HepG2 (cell line): ENCODE results near the gene ACAP1. TPM values are rescaled to one million over a fixed set of nuclear protein-coding genes. Genes with fewer than 3 reads are reported as not detected.
A peak's percentile ranks its signal among the peaks of the same experiment; 100 is the strongest.

Source experiments
- ATAC-seq: fragments of 200-7000 bp; cut with Tn5 transposase; 3 replicates; pipeline ENCODE4 v1.9.1; 2020; ENCODE audit warnings: mild to moderate bottlenecking, moderate library complexity
- BruUV-seq: library from RNA; stranded (reverse); fragments of 400-500 nt; replicated peaks from 2 replicates; lab custom pipeline; 2021; lab: Mats Ljungman, UMichigan
- CTCF ChIA-PET: fragments of 300-600 bp; formaldehyde crosslinking; extraction: SDS; loops from one replicate; lab custom pipeline; 2021; ENCODE audit warnings: low total read pairs, inconsistent platforms, low intra/inter-chr PET ratio; lab: Yijun Ruan, JAX
- POLR2A ChIA-PET: fragments of 350-600 bp; sonication (Branson Sonifier 250); formaldehyde crosslinking; loops from one replicate; lab custom pipeline; 2020; ENCODE audit warnings: antibody characterized with exemption, inconsistent platforms; lab: Yijun Ruan, JAX
- DNase-seq: peaks from one replicate; pipeline ENCODE4 v3.0.0-alpha.2; 2015; ENCODE audit warnings: low spot score
- FAIRE-seq: peaks from 3 replicates; lab custom pipeline; 2011; peaks lifted over from hg19 to GRCh38; lab: Jason Lieb, UNC
- H2AFZ ChIP-seq: one replicate; pipeline ENCODE4 v1.6.1; 2011; ENCODE audit warnings: low read length, inconsistent platforms
- H3K27ac ChIP-seq: fragments of 300-600 bp; 3 replicates; pipeline ENCODE4 v1.8.0; 2011; ENCODE audit warnings: mixed run types, mild to moderate bottlenecking, mixed read lengths, low read length, inconsistent platforms; ENCODE audit not compliant: insufficient read depth; ENCODE audit errors: extremely low read length
- H3K27me3 ChIP-seq, 2 experiments: fragments of 200-600 bp in 1 of 2; 2 replicates in 1 of 2; 3 replicates in 1 of 2; pipeline versions ENCODE4 v1.6.0 to v1.8.0; 2011; ENCODE audit warnings: low read length in 2 of 2, mild to moderate bottlenecking in 2 of 2, moderate library complexity in 2 of 2, inconsistent platforms in 1 of 2; ENCODE audit not compliant: insufficient read depth in 2 of 2, control insufficient read depth in 1 of 2
- H3K36me3 ChIP-seq, 2 experiments: fragments of 200-600 bp in 1 of 2; replicated peaks in 1 of 2; 2 replicates in 1 of 2; 3 replicates in 1 of 2; pipeline versions ENCODE4 v1.5.1 to v1.8.0; 2011; ENCODE audit warnings: low read length in 2 of 2, inconsistent platforms in 1 of 2; ENCODE audit not compliant: insufficient read depth in 2 of 2, control insufficient read depth in 1 of 2
- H3K4me1 ChIP-seq: 2 replicates; pipeline ENCODE4 v1.5.1; 2012; ENCODE audit warnings: low read length, inconsistent platforms; ENCODE audit not compliant: insufficient read depth
- H3K4me2 ChIP-seq: 2 replicates; pipeline ENCODE4 v1.6.0; 2011; ENCODE audit warnings: low read depth, low read length, inconsistent platforms
- H3K4me3 ChIP-seq, 3 experiments: fragments of 200-600 bp in 1 of 3; sonication (generic), shearing (Covaris generic) in 1 of 3; replicated peaks in 1 of 3; 2 replicates each; pipeline ENCODE4 v1.5.1; 2011 to 2016; ENCODE audit warnings: low read length in 3 of 3, inconsistent platforms in 2 of 3, low read depth in 2 of 3, mild to moderate bottlenecking in 2 of 3, control low read depth in 1 of 3, mixed read lengths in 1 of 3; ENCODE audit not compliant: insufficient read depth in 1 of 3
- H3K79me2 ChIP-seq: one replicate; pipeline ENCODE4 v1.6.1; 2011; ENCODE audit warnings: low read length, inconsistent platforms; ENCODE audit not compliant: insufficient read depth
- H3K9ac ChIP-seq: 2 replicates; pipeline ENCODE4 v1.6.0; 2011; ENCODE audit warnings: mild to moderate bottlenecking, low read depth, low read length, inconsistent platforms; ENCODE audit not compliant: insufficient read depth
- H3K9me3 ChIP-seq: 2 replicates; pipeline ENCODE4 v1.5.1; 2012; ENCODE audit warnings: mild to moderate bottlenecking, low read length
- H4K20me1 ChIP-seq: 2 replicates; pipeline ENCODE4 v1.6.0; 2011; ENCODE audit warnings: inconsistent platforms, mild to moderate bottlenecking, low read length, moderate library complexity; ENCODE audit not compliant: insufficient read depth
- AGO2 ChIP-seq: fragments of 200-400 bp; formaldehyde crosslinking; optimal IDR thresholded peaks from 2 replicates; pipeline ENCODE3; 2017; ENCODE audit warnings: mild to moderate bottlenecking, low read depth, low read length, moderate library complexity
- ATRX ChIP-seq: sonication (generic); formaldehyde crosslinking; IDR thresholded peaks from 2 replicates; pipeline ENCODE4 v1.4.0; 2020; ENCODE audit warnings: missing genetic modification reagents, borderline replicate concordance
- MATR3 ChIP-seq: sonication (generic); formaldehyde crosslinking; IDR thresholded peaks from 2 replicates; pipeline ENCODE4 v1.4.0; 2020; ENCODE audit warnings: missing genetic modification reagents
- PAXIP1 ChIP-seq: sonication (generic); formaldehyde crosslinking; conservative IDR thresholded peaks from 2 replicates; pipeline ENCODE4 v1.4.0; 2020; ENCODE audit warnings: mild to moderate bottlenecking, missing genetic modification reagents, moderate library complexity
- WGBS: methylation state at CpG from one replicate; pipeline ENCODE4 v1.1.6; 2017; ENCODE audit warnings: low lambda C conversion rate; 5-methylcytosine and 5-hydroxymethylcytosine counted together
- in situ Hi-C: cut with HindIII; loops from 2 replicates; pipeline ENCODE4 v1.10.0; 2017; ENCODE audit warnings: low pct_unique_long_range_greater_than_20kb; ENCODE audit not compliant: extremely low pct_ligation_motif_present
- intact Hi-C: fragments of 100-400 bp; cut with micrococcal nuclease; formaldehyde crosslinking; loops from one replicate; pipeline ENCODE4 v1.10.0; 2022; ENCODE audit not compliant: unreplicated experiment
- polyA plus RNA-seq, 8 experiments: library from polyadenylated mRNA; depleted of rRNA in 3 of 8; stranded (reverse) in 7 of 8; unstranded in 1 of 8; fragments of >200 nt; fragmentation: Illumina TruSeq in 4 of 8; extraction: Trizol in 4 of 8; gene quantifications; 2 replicates each; pipeline versions ENCODE4 v1.2.1 to v1.2.3, GENCODE V29; 2011 to 2016; ENCODE audit warnings: low read depth in 4 of 8, missing spikeins in 1 of 8, mixed read lengths in 1 of 8; ENCODE audit not compliant: insufficient read depth in 1 of 8
- total RNA-seq, 5 experiments: library from RNA; depleted of rRNA; stranded (reverse); fragments of >200 nt; fragmentation: Illumina TruSeq; extraction: Trizol; gene quantifications; 2 replicates each; pipeline ENCODE4 v1.2.3, GENCODE V29; 2016; ENCODE audit warnings: low read depth in 1 of 5
- TF ChIP-seq, protein P1 (sequence below): sonication (generic); formaldehyde crosslinking; IDR thresholded peaks from 2 replicates; pipeline ENCODE4 v1.5.0; 2020; ENCODE audit warnings: mild to moderate bottlenecking, missing genetic modification reagents, borderline replicate concordance
- TF ChIP-seq, protein P2 (sequence below): sonication (generic); formaldehyde crosslinking; conservative IDR thresholded peaks from 2 replicates; pipeline ENCODE4 v1.4.0; 2020; ENCODE audit warnings: missing genetic modification reagents
- TF ChIP-seq, protein P3 (sequence below): IDR thresholded peaks from 2 replicates; pipeline ENCODE4 v1.6.1; 2012; ENCODE audit warnings: inconsistent platforms
- TF ChIP-seq, protein P4 (sequence below): sonication (generic); formaldehyde crosslinking; IDR thresholded peaks from 2 replicates; pipeline ENCODE4 v1.5.0; 2020; ENCODE audit warnings: mild to moderate bottlenecking, missing genetic modification reagents

The ACAP1 gene
- total and polyA plus RNA-seq, 2 of the 13 experiments (the other 11 are each of a cell fraction or from before 2014, with no cell fraction given) = 1.3 to 2.5 TPM

- TF ChIP-seq, protein P1, sequence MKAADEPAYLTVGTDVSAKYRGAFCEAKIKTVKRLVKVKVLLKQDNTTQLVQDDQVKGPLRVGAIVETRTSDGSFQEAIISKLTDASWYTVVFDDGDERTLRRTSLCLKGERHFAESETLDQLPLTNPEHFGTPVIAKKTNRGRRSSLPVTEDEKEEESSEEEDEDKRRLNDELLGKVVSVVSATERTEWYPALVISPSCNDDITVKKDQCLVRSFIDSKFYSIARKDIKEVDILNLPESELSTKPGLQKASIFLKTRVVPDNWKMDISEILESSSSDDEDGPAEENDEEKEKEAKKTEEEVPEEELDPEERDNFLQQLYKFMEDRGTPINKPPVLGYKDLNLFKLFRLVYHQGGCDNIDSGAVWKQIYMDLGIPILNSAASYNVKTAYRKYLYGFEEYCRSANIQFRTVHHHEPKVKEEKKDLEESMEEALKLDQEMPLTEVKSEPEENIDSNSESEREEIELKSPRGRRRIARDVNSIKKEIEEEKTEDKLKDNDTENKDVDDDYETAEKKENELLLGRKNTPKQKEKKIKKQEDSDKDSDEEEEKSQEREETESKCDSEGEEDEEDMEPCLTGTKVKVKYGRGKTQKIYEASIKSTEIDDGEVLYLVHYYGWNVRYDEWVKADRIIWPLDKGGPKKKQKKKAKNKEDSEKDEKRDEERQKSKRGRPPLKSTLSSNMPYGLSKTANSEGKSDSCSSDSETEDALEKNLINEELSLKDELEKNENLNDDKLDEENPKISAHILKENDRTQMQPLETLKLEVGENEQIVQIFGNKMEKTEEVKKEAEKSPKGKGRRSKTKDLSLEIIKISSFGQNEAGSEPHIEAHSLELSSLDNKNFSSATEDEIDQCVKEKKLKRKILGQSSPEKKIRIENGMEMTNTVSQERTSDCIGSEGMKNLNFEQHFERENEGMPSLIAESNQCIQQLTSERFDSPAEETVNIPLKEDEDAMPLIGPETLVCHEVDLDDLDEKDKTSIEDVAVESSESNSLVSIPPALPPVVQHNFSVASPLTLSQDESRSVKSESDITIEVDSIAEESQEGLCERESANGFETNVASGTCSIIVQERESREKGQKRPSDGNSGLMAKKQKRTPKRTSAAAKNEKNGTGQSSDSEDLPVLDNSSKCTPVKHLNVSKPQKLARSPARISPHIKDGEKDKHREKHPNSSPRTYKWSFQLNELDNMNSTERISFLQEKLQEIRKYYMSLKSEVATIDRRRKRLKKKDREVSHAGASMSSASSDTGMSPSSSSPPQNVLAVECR = peak; percentile 32; the same call in 1 of the 2 replicates
- no peak for TF ChIP-seq ATRX (CRISPR knock-in tag)
- TF ChIP-seq, protein P2, sequence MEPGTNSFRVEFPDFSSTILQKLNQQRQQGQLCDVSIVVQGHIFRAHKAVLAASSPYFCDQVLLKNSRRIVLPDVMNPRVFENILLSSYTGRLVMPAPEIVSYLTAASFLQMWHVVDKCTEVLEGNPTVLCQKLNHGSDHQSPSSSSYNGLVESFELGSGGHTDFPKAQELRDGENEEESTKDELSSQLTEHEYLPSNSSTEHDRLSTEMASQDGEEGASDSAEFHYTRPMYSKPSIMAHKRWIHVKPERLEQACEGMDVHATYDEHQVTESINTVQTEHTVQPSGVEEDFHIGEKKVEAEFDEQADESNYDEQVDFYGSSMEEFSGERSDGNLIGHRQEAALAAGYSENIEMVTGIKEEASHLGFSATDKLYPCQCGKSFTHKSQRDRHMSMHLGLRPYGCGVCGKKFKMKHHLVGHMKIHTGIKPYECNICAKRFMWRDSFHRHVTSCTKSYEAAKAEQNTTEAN = no peak
Measured at GRCh38 chr17:7292729-7293128, 43.6 kb upstream of the ACAP1 start (continued).

GRCh38 chr17:7293159-7293558, 43.2 kb upstream of the ACAP1 start:
- Histone ChIP-seq H3K9me3 (no peaks in the 10 kb centered on the region), H2AFZ (no peak overlapping the region), H3K9ac (no peak overlapping the region; the same call in 1 of the 2 replicates), H3K27ac (no peak overlapping the region), H3K27me3 (peaks cover 0 to 11% of the 10 kb centered on the region in 2 experiments; a peak in 2 of 5 replicates), H3K79me2 (no peaks in the 10 kb centered on the region), H4K20me1 (no peaks in the 10 kb centered on the region), H3K4me1 (peaks cover 41% of the 10 kb centered on the region), H3K4me2 (peak overlapping the region; percentile 75), H3K36me3 (no peaks in the 10 kb centered on the region), H3K4me3 (peak overlapping the region in 2 of 3 experiments; percentile 29 to 54; a peak in 2 of 6 replicates)
- FAIRE-seq (no peak), ATAC-seq (no peak), DNase-seq (no peak)
- 51% methylated on average over 8 of the region's 11 CpGs for WGBS
- BruUV-seq = no TSS peak
- ChIA-PET POLR2A (interaction anchor here (1.0 to 3.7 kb wide), 5 partner anchors 11 to 247 kb away, joined by 3 to 35 read pairs (median 3); partner anchors contain the start of genes GABARAP and SLC2A4), CTCF (interaction anchor here (1.1 kb wide), 1 partner anchor 13 kb away, joined by 3 read pairs; no protein-coding TSS in a partner anchor)
- intact Hi-C loops = no loop called here
- in situ Hi-C loops = no loop called here
- TF ChIP-seq, protein P3, sequence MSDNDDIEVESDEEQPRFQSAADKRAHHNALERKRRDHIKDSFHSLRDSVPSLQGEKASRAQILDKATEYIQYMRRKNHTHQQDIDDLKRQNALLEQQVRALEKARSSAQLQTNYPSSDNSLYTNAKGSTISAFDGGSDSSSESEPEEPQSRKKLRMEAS = 0 out of 2 replicates have a peak, but pooled peaks have one; percentile 6
- no peak for TF ChIP-seq AGO2
- TF ChIP-seq, protein P4, sequence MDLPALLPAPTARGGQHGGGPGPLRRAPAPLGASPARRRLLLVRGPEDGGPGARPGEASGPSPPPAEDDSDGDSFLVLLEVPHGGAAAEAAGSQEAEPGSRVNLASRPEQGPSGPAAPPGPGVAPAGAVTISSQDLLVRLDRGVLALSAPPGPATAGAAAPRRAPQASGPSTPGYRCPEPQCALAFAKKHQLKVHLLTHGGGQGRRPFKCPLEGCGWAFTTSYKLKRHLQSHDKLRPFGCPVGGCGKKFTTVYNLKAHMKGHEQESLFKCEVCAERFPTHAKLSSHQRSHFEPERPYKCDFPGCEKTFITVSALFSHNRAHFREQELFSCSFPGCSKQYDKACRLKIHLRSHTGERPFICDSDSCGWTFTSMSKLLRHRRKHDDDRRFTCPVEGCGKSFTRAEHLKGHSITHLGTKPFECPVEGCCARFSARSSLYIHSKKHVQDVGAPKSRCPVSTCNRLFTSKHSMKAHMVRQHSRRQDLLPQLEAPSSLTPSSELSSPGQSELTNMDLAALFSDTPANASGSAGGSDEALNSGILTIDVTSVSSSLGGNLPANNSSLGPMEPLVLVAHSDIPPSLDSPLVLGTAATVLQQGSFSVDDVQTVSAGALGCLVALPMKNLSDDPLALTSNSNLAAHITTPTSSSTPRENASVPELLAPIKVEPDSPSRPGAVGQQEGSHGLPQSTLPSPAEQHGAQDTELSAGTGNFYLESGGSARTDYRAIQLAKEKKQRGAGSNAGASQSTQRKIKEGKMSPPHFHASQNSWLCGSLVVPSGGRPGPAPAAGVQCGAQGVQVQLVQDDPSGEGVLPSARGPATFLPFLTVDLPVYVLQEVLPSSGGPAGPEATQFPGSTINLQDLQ (CRISPR knock-in tag) = no peak
- no peak for TF ChIP-seq PAXIP1 (CRISPR knock-in tag)
- TF ChIP-seq MATR3 (CRISPR knock-in tag) = no peak
